ENCODE results near the gene ZNF747. TPM values are rescaled to one million over a fixed set of nuclear protein-coding genes. Genes with fewer than 3 reads are reported as not detected.

The ZNF747 gene
- total RNA-seq, 1 donor from 2014 or later, result 9.9 TPM

DNA sequence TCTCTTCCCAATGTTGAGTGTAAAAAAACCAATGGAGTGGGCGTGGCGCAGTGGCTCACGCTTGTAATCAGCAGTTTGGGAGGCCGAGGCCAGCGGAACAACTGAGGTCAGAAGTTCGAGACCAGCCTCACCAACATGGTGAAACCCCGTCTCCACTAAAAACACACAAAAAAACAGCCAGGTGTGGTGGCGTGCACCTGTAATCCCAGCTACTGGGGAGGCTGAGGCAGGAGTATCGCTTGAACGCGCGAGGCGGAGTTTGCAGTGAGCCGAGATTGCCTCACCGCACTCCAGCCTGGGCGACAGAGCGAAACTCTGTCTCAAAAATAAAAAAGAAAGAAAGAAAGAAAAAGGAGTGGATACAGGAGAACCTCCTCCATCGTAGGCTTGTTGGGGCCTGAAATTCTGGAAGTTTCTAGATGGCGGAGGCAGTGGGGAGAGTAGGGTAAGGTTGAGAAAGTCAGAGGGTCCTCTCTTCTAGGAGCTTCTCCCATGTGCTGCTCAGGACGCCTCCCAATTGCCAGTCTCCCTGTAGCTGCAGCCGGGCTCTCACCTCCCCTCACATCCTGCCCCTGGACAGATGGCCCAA is 24.2 kb upstream of the ZNF747 start:
- no peak overlapping the region for H3K4me3 ChIP-seq (ENCODE audit: low read depth, low read length)
- peaks cover 1% of the 10 kb centered on the region for H3K36me3 ChIP-seq (ENCODE audit: control insufficient read depth, insufficient read depth, low read length)
- TF ChIP-seq, protein P1, sequence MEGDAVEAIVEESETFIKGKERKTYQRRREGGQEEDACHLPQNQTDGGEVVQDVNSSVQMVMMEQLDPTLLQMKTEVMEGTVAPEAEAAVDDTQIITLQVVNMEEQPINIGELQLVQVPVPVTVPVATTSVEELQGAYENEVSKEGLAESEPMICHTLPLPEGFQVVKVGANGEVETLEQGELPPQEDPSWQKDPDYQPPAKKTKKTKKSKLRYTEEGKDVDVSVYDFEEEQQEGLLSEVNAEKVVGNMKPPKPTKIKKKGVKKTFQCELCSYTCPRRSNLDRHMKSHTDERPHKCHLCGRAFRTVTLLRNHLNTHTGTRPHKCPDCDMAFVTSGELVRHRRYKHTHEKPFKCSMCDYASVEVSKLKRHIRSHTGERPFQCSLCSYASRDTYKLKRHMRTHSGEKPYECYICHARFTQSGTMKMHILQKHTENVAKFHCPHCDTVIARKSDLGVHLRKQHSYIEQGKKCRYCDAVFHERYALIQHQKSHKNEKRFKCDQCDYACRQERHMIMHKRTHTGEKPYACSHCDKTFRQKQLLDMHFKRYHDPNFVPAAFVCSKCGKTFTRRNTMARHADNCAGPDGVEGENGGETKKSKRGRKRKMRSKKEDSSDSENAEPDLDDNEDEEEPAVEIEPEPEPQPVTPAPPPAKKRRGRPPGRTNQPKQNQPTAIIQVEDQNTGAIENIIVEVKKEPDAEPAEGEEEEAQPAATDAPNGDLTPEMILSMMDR (IDR thresholded peaks at IDR 0.05; ENCODE audit: insufficient read depth, low read length, poor library complexity, severe bottlenecking), result no peak
- H3K27me3 ChIP-seq (ENCODE audit: control insufficient read depth, insufficient read depth, low read length), result no peaks in the 10 kb centered on the region
- DNase-seq (ENCODE audit: low read depth), result no peak

DNA sequence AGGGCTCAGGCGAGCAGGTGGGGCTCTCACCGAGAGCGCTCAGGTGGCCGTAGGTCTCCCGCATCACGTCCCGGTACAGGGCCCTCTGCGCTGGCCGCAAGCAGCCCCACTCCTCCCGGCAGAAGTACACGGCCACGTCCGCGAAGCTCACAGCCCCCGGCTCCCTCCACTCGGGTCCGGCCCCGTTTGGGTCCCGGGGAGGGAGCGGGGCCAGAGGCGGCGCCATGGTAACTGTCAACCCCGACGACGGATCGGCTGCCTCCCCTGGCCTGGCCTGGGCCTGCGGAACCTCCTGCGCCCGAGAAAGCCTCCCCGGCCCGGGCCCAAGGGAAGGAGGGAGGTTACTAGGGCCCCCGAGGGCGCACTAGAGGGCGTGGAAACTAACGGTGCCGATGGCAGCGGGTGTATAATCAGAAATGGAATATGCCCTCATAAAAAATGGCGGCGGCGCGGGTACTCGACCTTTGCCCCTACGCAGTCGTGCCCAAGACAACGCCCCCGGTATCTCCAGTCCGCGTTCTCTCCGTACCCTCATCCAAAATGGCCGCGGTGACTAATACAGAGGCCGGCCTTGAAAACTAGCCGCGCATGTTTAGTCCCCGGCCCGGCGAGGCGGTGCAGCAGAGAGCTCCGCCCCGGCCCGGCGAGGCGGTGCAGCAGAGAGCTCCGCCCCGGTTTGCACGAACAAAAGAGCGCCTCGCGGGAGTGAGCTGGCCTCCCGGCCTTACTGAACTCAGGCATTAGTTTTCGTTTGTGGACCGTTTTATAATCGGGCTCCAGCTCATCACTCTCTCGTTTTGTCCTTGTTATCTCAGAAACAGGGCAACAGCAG is 23.5 kb upstream of the ZNF747 start, which contains the start of gene ZNF764:
ZNF764 (minus strand) TSS at position 418 of the 832 bp plus-strand sequence; CDS start at position 226, 192 bp downstream.
- TF ChIP-seq, protein P1 (IDR thresholded peaks at IDR 0.05; ENCODE audit: insufficient read depth, low read length, poor library complexity, severe bottlenecking), result no peak
- Histone ChIP-seq H3K27me3 (ENCODE audit: control insufficient read depth, insufficient read depth, low read length) (no peaks in the 10 kb centered on the region), H3K4me3 (ENCODE audit: low read depth, low read length) (peak within 1 kb of the TSS; percentile 57), H3K36me3 (ENCODE audit: control insufficient read depth, insufficient read depth, low read length) (peaks cover 1% of the 10 kb centered on the region)
- peak; percentile 88 for DNase-seq (ENCODE audit: low read depth)

DNA sequence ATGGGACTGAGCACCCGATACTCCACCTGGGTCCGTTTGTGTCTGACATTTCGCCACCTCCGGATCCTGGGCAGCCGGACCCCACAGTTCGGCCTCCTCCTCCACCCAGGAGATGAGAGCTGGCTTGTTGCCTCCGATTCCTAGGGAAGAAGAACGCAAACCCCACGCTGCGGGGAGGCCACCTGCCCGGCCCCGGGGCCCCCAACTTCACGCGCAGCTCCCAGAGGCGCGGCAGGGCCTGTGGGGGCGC is 23.0 kb upstream of the ZNF747 start:
- H3K27me3 ChIP-seq (ENCODE audit: control insufficient read depth, insufficient read depth, low read length), result no peaks in the 10 kb centered on the region
- TF ChIP-seq, protein P1 (IDR thresholded peaks at IDR 0.05; ENCODE audit: insufficient read depth, low read length, poor library complexity, severe bottlenecking), result peak; percentile 6
- DNase-seq (ENCODE audit: low read depth), result no peak
- H3K4me3 ChIP-seq (ENCODE audit: low read depth, low read length), result peak overlapping the region; percentile 57
- H3K36me3 ChIP-seq (ENCODE audit: control insufficient read depth, insufficient read depth, low read length), result peaks cover 1% of the 10 kb centered on the region

DNA sequence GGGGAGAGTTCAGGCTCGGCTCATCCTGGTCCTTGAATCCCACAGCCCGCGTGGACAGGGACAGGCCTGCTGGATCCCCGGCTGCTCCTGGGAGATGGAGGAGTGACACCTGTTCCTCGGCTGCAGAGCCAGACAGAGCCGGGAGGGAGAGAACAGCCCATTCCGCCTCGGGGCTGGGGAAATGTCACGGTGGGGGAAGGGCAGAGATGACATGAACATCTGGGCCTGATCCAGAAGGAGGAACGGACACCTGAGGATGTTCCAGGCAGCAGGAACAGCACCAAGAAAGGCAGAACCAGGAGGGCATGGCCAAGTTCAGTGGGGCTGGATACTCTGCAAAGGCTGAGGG is 21.4 kb upstream of the ZNF747 start:
- Histone ChIP-seq H3K27me3 (ENCODE audit: control insufficient read depth, insufficient read depth, low read length) (no peaks in the 10 kb centered on the region), H3K4me3 (ENCODE audit: low read depth, low read length) (no peak overlapping the region), H3K36me3 (ENCODE audit: control insufficient read depth, insufficient read depth, low read length) (peaks cover 1% of the 10 kb centered on the region)
- DNase-seq (ENCODE audit: low read depth), result no peak
- TF ChIP-seq, protein P1 (IDR thresholded peaks at IDR 0.05; ENCODE audit: insufficient read depth, low read length, poor library complexity, severe bottlenecking), result no peak

DNA sequence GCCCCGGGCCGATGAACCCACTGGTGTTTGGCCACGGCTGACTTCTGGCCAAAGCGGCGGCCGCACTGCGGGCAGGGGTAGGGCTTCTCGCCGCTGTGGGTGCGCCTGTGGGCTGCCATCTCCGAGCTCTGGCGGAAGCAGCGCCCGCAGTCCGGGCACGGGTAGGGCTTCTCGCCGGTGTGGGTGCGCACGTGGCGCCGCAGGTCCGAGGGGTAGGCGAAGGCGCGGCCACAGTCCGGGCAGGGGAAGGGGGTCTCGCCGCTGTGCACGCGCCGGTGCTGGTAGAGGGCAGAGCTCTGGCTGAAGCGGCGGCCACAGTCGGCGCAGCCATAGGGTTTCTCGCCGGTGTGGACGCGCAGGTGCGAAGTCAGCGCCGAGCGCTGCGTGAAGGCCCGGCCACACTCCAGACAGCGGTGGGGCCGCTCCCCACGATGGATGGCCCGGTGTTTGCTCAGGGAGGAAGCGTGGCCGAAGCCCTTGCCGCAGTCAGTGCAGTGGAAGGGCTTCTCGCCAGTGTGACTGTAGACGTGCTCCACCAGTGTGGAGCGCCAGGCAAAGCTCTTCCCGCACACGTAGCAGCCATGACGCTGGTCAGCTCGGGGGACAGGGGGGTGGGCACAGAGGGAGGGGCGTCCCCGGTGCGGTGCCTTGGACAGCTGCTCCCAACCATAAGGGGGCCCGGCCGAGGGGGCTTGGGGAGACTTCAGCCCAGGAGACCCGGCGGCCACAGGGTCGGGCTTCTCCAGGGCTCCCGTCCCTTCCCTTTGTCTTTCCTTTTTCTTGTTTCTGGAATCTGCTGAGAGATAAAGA is 20.9 kb upstream of the ZNF747 start:
- Histone ChIP-seq H3K36me3 (ENCODE audit: control insufficient read depth, insufficient read depth, low read length) (peaks cover 1% of the 10 kb centered on the region), H3K4me3 (ENCODE audit: low read depth, low read length) (no peak overlapping the region), H3K27me3 (ENCODE audit: control insufficient read depth, insufficient read depth, low read length) (no peaks in the 10 kb centered on the region)
- TF ChIP-seq, protein P1 (IDR thresholded peaks at IDR 0.05; ENCODE audit: insufficient read depth, low read length, poor library complexity, severe bottlenecking), result no peak
- no peak for DNase-seq (ENCODE audit: low read depth)
